Suppressor macrophage treated with lipopolysaccharide for 4 hours (primary cell): ENCODE data around the gene ASB16.

Experiments
- DNase-seq: peaks from one replicate; pipeline ENCODE4 v3.0.0-alpha.2; 2020

Gene ASB16

GRCh38 chr17:44210342-44211192 is 40.1 kb downstream of the ASB16 start:
- peak; percentile 93 for DNase-seq

GRCh38 chr17:44211281-44212265 is 41.1 kb downstream of the ASB16 start:
- DNase-seq, result no peak

GRCh38 chr17:44212507-44213402 is 42.3 kb downstream of the ASB16 start:
- no peak for DNase-seq

GRCh38 chr17:44213403-44214229 is 43.1 kb downstream of the ASB16 start:
- DNase-seq, result no peak

GRCh38 chr17:44214230-44214494 is 43.7 kb downstream of the ASB16 start:
- DNase-seq, result no peak

- no peak for DNase-seq
These were observed 44.4 kb downstream of the ASB16 start for GRCh38 chr17:44214896-44215295.

- DNase-seq, result no peak
These were observed 45.7 kb downstream of the ASB16 start for GRCh38 chr17:44216173-44216572.

GRCh38 chr17:44216694-44217093 is 46.2 kb downstream of the ASB16 start:
- DNase-seq, result no peak

- no peak for DNase-seq
These were observed 47.3 kb downstream of the ASB16 start for GRCh38 chr17:44217738-44218343.

GRCh38 chr17:44218344-44219107 is 48.0 kb downstream of the ASB16 start:
- DNase-seq, result peak; percentile 94

- DNase-seq, result peak; percentile 85
These were observed 48.7 kb downstream of the ASB16 start for GRCh38 chr17:44219108-44219615.

GRCh38 chr17:44219616-44220212 is 49.2 kb downstream of the ASB16 start, which contains the start of gene UBTF:
TSS of gene UBTF (minus strand) at chr17:44219675. CDS start at chr17:44218229, 1,446 bp downstream.
- peak; percentile 51 for DNase-seq

- DNase-seq, result peak; percentile 52
These were observed 49.9 kb downstream of the ASB16 start for GRCh38 chr17:44220213-44221083.

GRCh38 chr17:44221084-44221861 is 50.8 kb downstream of the ASB16 start:
- DNase-seq, result peak; percentile 62

- no peak for DNase-seq
These were observed 51.3 kb downstream of the ASB16 start for GRCh38 chr17:44221862-44222111.

- DNase-seq, result peak; percentile 49
These were observed 51.8 kb downstream of the ASB16 start for GRCh38 chr17:44222112-44222869.

GRCh38 chr17:44223541-44224071 is 53.1 kb downstream of the ASB16 start:
- DNase-seq, result no peak
